HG02943 (cell line): ENCODE measurements around the gene GJC1.
"Not testable (repeated sequence)": the region's sequence is repeated elsewhere in the genome, so short reads cannot be mapped to it uniquely, and the experiment has no call there.

Experiments used
- ATAC-seq: cut with Tn5 transposase; IDR thresholded peaks from one replicate; pipeline ENCODE4 v1.9.1; 2021; ENCODE audit warnings: mild to moderate bottlenecking, low read depth, moderate library complexity; ENCODE audit not compliant: unreplicated experiment

GJC1 gene

DNA sequence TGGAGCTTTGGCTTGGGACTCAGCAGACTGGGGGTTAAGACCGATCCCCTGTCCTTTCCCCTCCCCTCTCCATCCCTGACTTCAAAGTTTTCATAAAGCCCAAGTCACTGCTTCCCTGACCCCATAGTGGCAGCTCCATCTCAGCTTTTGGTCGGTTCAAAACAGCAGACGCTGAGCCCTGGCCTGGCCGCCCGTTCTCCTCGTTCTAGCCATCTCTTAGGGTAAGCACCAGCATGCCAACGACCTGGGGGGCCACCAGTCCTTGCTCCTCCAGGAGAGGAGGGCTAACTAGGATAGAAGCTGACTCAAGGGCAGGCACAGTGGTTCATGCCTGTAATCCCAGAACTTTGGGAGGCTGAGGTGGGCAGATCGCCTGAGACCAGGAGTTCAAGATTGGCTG, 16.1 kb upstream of the GJC1 start:
- ATAC-seq: no peak

DNA sequence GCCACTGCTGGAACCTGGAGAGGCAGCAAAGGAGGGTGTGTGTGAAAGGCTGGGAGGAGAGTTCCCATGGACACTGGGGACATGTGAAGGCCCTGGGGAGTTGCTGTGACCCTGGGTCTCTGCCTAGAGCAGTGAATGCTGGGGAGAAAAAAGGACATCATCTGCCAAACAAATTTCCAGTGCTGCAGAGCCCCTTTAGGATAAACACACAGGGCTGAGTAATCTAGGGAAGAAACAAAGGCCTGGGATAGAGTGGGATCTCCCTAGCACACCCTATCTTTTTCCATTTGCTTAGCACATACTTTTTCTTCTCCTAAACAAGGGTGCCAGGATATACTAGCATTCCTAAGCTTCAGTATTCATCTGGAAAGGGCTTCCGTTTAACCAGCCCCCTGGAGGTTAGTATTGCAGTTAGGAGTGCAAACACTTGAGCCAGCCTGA, 14.3 kb upstream of the GJC1 start:
- ATAC-seq: no peak

DNA sequence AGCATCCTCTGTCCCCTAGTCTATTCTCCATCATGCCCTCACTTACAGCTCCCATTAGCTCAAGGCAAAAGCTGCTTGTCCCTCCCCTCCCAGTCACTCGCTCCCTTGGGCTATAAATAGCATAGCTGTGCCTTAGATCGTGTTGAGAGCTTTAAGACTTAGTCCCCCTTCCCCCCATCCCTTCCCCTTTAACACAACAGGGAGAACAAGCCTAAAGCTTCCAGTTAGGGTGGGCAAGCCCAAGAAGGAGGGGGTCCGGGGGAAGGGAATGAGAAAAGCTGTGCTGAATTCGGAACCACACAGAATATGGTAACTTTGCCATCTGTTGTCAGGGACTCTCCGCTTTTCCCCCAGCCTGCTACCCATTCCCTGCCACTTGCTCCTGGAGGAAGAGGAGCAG, 12.7 kb upstream of the GJC1 start:
- no peak for ATAC-seq

DNA sequence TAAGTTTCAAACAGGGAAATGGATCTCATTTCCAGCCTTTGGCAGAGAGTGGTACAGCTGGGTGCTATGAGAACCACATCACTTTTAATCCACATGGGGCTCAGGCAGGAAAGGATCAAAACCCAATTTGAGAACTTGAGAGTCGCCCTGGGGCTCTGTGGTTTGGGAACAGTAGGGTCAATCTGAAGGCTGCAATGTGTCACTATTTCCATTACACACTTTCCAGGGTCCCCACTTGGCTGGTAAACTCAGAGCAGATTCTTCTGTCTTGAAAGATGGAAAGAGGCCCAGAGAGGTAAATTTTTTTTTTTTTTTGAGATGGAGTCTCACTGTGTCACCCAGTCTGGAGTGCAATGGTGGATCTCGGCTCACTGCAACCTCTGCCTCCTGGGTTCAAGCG, 10.8 kb upstream of the GJC1 start:
- no peak for ATAC-seq

GRCh38 chr17:44840274-44840673, 10.2 kb upstream of the GJC1 start:
- ATAC-seq: no peak

DNA sequence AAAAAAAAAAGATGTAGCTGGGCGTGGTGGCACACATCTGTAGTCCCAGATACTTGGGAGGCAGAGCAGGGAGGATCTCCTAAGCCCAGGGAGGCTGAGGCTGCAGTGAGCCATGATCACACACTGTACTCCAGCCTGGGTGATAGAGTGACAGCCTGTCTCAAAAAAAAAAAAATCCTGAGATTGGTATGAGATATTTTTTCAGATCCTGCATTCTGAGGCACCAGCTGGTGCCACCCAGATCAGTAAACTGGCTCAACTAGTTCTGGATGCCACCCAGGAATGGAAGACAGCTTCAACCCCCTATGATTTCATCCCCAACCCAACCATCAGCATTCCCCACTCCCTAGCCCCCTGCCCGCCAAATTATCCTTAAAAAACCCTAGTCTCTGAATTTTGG, 7.1 kb upstream of the GJC1 start:
- no peak for ATAC-seq

GRCh38 chr17:44832805-44833204, 2.7 kb upstream of the GJC1 start:
- no peak for ATAC-seq

GRCh38 chr17:44831371-44831770, 1.3 kb upstream of the GJC1 start:
- no peak for ATAC-seq

DNA sequence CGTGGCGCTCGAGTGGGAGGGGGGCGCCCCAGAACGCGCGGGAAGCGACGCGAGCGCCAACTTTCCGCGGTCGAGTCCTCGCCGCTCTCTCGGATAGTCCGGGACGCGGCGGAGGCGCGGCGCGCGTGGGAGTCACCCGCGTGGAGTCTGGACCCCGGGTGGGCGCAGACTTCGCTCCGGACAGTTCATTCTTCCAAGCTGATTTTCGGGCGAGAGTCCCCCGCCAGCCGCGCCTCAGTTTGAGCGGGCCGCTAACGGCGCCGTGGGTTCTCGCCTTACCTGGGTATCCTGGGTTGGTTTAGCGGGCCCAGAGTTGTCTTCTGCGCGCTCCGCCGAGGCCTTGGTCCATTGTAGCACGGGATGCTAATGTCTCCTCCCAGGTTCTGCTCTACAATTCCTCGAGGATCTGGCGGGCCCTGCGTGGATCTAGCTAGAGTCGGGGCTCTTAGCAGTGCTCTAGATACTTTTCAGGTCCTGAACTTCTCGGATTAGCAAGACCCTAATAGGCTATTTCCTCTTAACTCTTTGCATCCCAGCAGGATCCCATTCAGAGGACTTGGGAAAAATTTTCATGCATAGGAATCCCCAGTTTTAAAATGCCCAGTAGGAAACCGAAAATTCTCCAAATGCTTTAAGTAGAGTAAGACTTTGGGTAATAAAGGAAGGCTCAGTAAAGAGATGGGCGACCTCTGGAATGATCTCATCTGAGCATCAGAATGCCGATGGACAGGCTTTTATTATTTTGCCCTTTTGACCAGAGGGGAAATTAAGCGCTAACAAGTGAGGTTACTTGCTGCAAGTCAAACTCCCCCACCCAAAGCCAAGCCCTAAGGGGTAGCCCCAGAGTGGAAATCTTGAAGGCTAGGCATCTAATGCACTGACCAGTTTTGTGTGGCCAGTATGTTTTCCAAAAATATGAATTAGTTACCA, 537 bp upstream of the GJC1 start:
- ATAC-seq: no peak

DNA sequence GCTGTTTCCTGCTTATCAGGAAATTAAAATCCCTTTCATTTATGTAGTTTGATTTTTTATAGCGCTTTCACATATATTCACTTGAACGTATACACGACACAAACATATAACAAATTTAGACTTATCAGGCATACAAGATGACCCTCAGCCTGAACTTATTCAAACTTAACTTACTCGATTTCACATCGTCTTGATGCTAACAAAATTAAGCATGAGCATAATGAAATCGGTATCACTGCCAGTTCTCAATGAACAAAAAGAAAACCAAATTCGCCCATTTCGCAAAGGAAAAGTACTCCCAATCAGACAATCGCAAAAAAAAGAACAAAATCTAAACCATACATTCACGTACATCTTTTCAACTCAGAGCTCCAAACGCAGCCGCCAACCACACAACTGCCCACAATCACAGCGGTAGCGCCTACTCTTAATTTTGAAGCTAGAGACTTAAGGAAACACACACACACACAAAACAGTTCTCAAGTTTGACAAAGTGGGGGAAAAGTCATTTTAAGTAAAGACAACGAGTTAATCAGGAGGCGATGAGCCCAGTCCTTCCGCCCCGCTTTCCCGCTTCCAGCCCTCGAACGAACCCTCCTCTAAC, 1.1 kb downstream of the GJC1 start:
- no peak for ATAC-seq

DNA sequence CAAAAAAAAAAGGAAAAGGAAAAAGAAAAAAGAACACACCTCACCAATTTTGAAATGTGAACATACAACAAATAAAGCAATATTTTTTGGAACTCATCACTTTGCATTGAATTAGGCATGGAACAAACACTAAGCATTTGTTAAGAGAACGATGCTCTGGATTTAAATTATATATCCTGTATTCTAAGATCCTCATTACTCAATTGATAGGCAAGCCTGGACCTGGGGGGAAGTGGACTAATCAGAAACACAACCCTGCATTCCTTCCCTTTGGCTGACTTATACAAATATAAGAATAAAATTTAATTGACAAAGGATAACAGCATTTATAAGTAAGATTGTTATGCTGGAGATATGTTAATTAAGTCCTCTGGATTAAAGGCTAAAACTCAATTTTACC, 2.2 kb downstream of the GJC1 start:
- ATAC-seq: no peak

GRCh38 chr17:44826123-44826790, 3.8 kb downstream of the GJC1 start:
- ATAC-seq: no peak

- not testable (repeated sequence) for ATAC-seq
These were observed 4.9 kb downstream of the GJC1 start for GRCh38 chr17:44825236-44825635.

DNA sequence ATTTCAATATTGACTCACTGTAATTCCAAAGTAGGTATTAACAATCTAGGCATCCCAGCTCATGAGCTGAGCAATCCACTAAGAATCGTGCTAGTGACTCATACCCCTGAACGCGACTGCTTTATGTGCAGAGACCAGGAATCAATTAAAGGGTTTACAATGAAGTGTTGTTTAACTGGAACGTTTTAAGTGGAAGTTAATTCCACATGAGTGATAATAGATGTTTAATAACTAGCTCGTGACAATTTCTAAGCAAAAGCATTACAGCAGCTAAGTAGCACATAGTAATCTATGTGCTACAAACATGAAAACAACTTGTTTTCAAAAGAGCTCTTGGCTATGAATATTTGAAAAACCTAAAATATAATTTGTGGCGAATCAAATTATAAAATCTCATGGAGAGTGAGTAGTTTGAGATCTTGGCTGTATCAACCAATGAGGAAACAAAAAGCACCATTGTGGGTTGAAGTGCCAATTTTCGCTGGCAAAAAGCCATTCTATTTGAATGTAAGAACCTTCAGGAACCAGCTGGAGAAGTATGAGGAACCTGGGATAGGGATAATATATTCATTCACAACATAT, 9.4 kb downstream of the GJC1 start:
- ATAC-seq: no peak

- ATAC-seq: not testable (repeated sequence)
These were observed 11.6 kb downstream of the GJC1 start for GRCh38 chr17:44818508-44818907.

GRCh38 chr17:44812263-44812662, 17.8 kb downstream of the GJC1 start:
- ATAC-seq: no peak

GRCh38 chr17:44808656-44809388, 21.3 kb downstream of the GJC1 start:
- ATAC-seq: not testable (repeated sequence)

DNA sequence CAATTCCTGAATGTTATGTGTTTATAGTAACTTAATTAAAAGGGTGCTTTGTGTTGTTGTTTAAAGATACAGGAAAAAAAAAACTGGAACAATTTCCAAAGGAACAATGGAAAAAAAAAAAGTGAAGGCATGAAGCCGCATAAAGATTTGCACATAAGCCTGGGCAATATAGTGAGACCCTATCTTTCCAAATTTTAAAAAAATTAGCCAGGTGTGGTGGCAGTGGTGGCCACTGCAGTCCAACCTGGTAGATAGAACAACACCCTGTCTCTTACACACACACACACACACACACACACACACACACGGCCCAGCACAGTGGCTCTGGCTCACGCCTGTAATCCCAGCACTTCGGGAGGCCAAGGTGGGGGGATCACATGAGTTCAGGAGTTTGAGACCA, 21.9 kb downstream of the GJC1 start:
- ATAC-seq: no peak

DNA sequence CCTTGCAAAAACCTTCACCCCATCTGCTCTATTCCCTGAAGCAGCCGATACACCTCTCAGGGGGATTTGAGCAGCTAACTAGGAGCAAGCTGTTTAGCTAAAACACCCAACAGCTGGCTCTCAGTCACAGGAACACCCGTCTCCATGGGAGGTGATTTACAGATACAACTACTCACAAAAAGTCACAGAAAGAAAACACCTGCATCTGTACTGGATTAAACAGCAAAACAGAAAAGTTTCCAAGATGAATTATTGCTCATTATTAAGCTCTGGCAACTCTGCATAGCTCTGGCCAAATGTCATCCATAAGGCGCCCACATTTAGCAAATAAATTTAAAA, 22.3 kb downstream of the GJC1 start:
- ATAC-seq: no peak

GRCh38 chr17:44807093-44807816, 22.8 kb downstream of the GJC1 start:
- ATAC-seq: no peak
